ENCODE data around the gene UPK3A.

UPK3A gene

DNA sequence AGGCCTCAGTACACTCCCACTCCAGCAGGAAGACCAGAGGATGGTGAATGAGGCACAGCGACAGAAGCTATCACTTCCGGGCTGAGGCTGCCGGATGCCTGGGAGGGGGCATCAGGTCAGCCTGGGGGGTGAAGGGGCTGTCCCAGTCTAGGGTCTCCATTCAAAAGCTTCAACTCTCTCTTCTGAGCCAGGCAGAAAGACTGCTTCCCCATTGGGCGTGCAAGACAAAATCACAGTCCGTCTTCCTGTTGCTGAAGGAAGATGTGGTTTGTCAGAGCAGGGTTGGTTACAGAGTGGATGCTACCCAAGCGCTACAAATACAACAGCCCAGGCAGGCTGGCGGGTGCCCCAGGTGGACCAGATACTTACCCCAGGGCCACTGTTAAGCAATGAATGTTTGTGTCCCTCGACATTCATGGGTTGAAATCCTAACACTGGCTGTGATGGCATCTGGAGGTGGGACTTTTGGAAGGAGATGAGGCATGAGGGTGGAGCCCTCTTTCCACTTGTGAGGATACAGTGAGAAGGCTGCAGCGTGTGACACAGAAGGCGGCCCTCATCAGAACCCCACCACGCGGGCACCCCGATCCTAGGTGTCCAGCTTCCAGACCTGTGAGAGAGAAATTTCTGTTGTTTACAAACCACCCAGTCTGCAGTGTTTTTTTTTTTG, 12.0 kb downstream of the UPK3A start:
- H3K9me3 Mint-ChIP-seq, result no peaks in the 10 kb centered on the region
- ATAC-seq (replicated peaks), result peak; percentile 94
- peak overlapping the region in 1 of 2 donors; percentile 24 for H3K4me3 Mint-ChIP-seq
- H3K27me3 Mint-ChIP-seq, result no peaks in the 10 kb centered on the region
- peak overlapping the region; percentile 46 to 68 for H3K27ac Mint-ChIP-seq
- peak; percentile 26 to 41 (median 32) for DNase-seq
- peaks cover 8 to 9% of the 10 kb centered on the region in 2 donors for H3K4me1 Mint-ChIP-seq (ENCODE audit: low read depth in 2 of 2)
- H3K36me3 Mint-ChIP-seq (ENCODE audit: insufficient read depth), result no peaks in the 10 kb centered on the region

GRCh38 chr22:45298934-45299505, 14.3 kb downstream of the UPK3A start:
- Mint-ChIP-seq H3K27ac (peak overlapping the region; percentile 1 to 34), H3K4me3 (no peak overlapping the region), H3K27me3 (no peaks in the 10 kb centered on the region), H3K4me1 (ENCODE audit: low read depth in 2 of 2) (peaks cover 8 to 9% of the 10 kb centered on the region in 2 donors), H3K9me3 (no peaks in the 10 kb centered on the region), H3K36me3 (ENCODE audit: insufficient read depth) (no peaks in the 10 kb centered on the region)
- ATAC-seq (replicated peaks) (no peak), DNase-seq (no peak)

DNA sequence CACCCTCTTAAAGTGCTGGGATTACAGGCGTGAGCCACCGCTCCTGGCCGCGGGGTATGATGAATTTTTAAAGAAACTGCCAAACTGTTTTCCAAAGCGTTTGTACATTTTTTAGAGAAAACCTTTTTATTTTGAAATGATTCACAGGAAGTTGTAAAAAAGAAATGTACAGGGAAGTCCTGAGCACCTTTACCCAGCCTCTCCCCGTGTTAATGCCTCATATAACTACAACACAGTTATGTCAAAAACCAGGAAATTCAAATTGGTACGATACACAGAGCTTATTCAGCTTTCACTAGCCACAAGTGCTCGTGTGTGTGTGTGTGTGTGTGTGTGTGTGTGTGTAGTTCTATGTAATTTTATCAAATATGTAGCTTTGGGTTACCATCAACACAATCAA, 18.0 kb downstream of the UPK3A start:
- DNase-seq (no peak), ATAC-seq (replicated peaks) (no peak)
- no peaks in the 10 kb centered on the region for H3K27me3 Mint-ChIP-seq
- H3K27ac Mint-ChIP-seq, result peak overlapping the region in 1 of 2 donors; percentile 60
- H3K9me3 Mint-ChIP-seq, result no peaks in the 10 kb centered on the region
- H3K4me1 Mint-ChIP-seq (ENCODE audit: low read depth in 2 of 2), result no peaks in the 10 kb centered on the region
- no peaks in the 10 kb centered on the region for H3K36me3 Mint-ChIP-seq (ENCODE audit: insufficient read depth)
- no peak overlapping the region for H3K4me3 Mint-ChIP-seq

DNA sequence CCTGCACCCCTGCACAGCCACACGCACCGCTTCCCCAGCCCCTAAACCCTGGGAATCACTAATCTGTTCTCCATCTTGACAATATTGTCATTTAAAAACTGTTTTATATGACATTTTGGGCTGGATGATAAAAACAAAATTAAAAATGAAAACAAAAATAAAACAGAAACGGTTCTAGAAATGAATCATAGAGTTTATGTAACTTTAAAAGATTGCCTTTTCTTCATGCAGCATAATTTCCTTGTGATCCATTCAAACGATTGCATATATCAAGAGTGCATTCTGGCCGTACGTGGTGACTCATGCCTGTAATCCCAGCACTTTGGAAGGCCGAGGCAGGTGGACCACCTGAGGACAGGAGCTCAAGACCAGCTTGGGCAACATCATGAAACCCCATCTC, 18.4 kb downstream of the UPK3A start:
- H3K4me3 Mint-ChIP-seq, result no peak overlapping the region
- H3K27me3 Mint-ChIP-seq, result no peaks in the 10 kb centered on the region
- no peaks in the 10 kb centered on the region for H3K36me3 Mint-ChIP-seq (ENCODE audit: insufficient read depth)
- no peaks in the 10 kb centered on the region for H3K4me1 Mint-ChIP-seq (ENCODE audit: low read depth in 2 of 2)
- no peak for ATAC-seq (replicated peaks)
- H3K27ac Mint-ChIP-seq, result peak overlapping the region in 1 of 2 donors; percentile 60
- no peaks in the 10 kb centered on the region for H3K9me3 Mint-ChIP-seq
- no peak for DNase-seq

DNA sequence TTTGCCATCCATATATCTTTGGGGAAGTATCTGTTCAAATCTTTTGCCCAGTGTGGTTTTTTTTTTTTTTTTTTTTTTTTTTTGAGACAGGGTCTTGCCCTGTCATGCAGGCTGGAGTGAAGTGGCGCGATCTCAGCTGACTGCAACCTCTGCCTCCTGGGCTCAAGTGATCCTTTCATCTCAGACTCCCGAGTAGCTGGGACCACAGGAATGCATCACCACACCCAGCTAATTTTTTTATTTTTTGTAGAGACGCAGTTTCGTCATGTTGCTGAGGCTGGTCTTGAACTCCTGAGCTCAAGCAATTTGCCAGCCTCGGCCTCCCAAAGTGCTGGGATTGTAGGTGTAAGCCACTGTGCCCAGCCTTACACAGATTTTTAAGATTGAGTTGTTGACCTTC, 20.2 kb downstream of the UPK3A start:
- H3K27me3 Mint-ChIP-seq, result no peaks in the 10 kb centered on the region
- ATAC-seq (replicated peaks), result no peak
- no peak overlapping the region for H3K27ac Mint-ChIP-seq
- DNase-seq, result no peak
- H3K36me3 Mint-ChIP-seq (ENCODE audit: insufficient read depth), result peaks cover 11% of the 10 kb centered on the region
- peaks cover 9 to 11% of the 10 kb centered on the region in 2 donors for H3K4me1 Mint-ChIP-seq (ENCODE audit: low read depth in 2 of 2)
- no peak overlapping the region for H3K4me3 Mint-ChIP-seq
- no peaks in the 10 kb centered on the region for H3K9me3 Mint-ChIP-seq

GRCh38 chr22:45305456-45306075, 20.8 kb downstream of the UPK3A start:
- H3K4me1 Mint-ChIP-seq (ENCODE audit: low read depth in 2 of 2), result peaks cover 11 to 13% of the 10 kb centered on the region in 2 donors
- no peak overlapping the region for H3K4me3 Mint-ChIP-seq
- peaks cover 17% of the 10 kb centered on the region for H3K36me3 Mint-ChIP-seq (ENCODE audit: insufficient read depth)
- H3K27me3 Mint-ChIP-seq, result no peaks in the 10 kb centered on the region
- H3K27ac Mint-ChIP-seq, result no peak overlapping the region
- no peaks in the 10 kb centered on the region for H3K9me3 Mint-ChIP-seq
- ATAC-seq (replicated peaks) (no peak), DNase-seq (no peak)

DNA sequence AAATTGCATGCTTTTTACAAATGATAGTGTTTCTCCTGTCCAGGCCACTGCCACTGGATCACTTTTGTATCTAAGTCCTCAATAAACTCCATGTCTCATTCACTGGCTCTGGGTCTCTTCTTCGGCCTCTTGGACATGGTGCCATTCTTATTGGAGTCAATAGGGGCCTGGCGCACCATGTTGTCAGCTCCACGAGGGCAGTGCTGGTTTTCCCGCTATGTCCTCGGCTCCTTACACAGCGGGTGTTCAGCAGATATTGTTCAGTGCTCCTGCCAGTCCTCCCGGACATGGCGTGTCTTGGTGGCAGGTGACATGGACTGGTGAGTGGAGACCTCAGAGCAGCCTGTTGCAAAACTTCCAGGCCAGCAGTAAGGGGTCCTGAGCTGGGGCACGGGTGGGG, 21.4 kb downstream of the UPK3A start:
- H3K4me1 Mint-ChIP-seq (ENCODE audit: low read depth in 2 of 2), result peaks cover 17 to 19% of the 10 kb centered on the region in 2 donors
- H3K9me3 Mint-ChIP-seq, result no peaks in the 10 kb centered on the region
- no peaks in the 10 kb centered on the region for H3K27me3 Mint-ChIP-seq
- no peak for DNase-seq
- ATAC-seq (replicated peaks), result no peak
- no peak overlapping the region for H3K27ac Mint-ChIP-seq
- H3K4me3 Mint-ChIP-seq, result no peak overlapping the region
- H3K36me3 Mint-ChIP-seq (ENCODE audit: insufficient read depth), result peaks cover 21% of the 10 kb centered on the region

GRCh38 chr22:45308391-45308956, 23.7 kb downstream of the UPK3A start:
- Mint-ChIP-seq H3K27me3 (no peaks in the 10 kb centered on the region), H3K36me3 (ENCODE audit: insufficient read depth) (peaks cover 27% of the 10 kb centered on the region), H3K4me1 (ENCODE audit: low read depth in 2 of 2) (peaks cover 24 to 26% of the 10 kb centered on the region in 2 donors), H3K4me3 (peak overlapping the region; percentile 89 to 94), H3K9me3 (no peaks in the 10 kb centered on the region), H3K27ac (peak overlapping the region; percentile 95 to 96)
- ATAC-seq (replicated peaks) (no peak), DNase-seq (no peak)

- Mint-ChIP-seq H3K4me1 (ENCODE audit: low read depth in 2 of 2) (peaks cover 24 to 26% of the 10 kb centered on the region in 2 donors), H3K27ac (peak overlapping the region; percentile 95 to 96), H3K9me3 (no peaks in the 10 kb centered on the region), H3K4me3 (peak overlapping the region; percentile 89 to 94), H3K36me3 (ENCODE audit: insufficient read depth) (peaks cover 27% of the 10 kb centered on the region), H3K27me3 (no peaks in the 10 kb centered on the region)
- DNase-seq (no peak), ATAC-seq (replicated peaks) (no peak)
Observed at GRCh38 chr22:45308957-45309421, 24.2 kb downstream of the UPK3A start.

DNA sequence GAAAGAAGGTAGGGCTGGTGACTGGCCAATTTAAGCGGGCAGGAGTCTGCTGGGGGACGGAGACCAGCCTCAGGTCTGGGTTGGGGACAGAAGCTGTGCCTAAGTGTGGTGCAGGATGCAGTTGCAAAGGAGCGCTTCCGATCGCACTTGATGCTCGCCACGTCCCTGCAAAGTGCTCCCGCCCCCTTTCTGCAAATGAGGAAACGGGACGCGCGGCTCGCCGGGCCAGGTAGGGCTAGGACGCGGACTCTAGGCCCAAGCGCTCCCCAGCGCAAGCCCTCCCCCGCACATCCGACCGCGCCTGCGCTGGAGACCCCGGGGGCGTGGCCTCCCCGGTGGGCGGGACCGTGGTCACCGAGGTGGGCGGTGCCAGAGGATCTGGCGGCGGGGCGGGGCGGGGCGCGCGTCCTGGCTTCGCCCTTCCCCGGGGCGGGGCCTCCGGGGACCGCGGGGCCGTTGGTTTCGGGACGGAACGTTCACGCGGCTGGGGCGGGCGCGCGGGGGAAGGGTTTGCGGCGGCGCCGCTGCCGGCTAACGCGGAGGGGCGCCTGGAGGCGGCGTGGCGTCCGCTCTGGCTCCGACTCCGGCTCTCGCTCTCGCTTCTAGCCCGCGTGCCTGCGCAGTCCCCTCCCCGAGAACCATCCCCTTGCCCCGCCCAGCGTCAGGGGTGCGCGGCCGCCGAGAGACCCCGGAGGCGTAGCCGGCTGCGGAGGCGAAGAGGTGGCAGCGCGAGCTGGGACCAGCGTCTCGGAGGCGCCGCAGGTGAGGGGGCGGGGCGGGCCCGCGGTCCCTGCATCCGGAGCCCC, 24.9 kb downstream of the UPK3A start, which contains the start of gene FAM118A:
Gene FAM118A (plus strand): TSS at position 513 of the 806 bp plus-strand sequence. CDS start 12,446 bp downstream, outside the sequence.
- H3K27me3 Mint-ChIP-seq, result no peaks in the 10 kb centered on the region
- peak; percentile 98 to 100 (median 99) for DNase-seq
- peak within 1 kb of the TSS; percentile 89 to 94 for H3K4me3 Mint-ChIP-seq
- ATAC-seq (replicated peaks), result peak; percentile 81
- peak within 1 kb of the TSS; percentile 95 to 96 for H3K27ac Mint-ChIP-seq
- H3K36me3 Mint-ChIP-seq (ENCODE audit: insufficient read depth), result peaks cover 27% of the 10 kb centered on the region
- H3K9me3 Mint-ChIP-seq, result no peaks in the 10 kb centered on the region
- H3K4me1 Mint-ChIP-seq (ENCODE audit: low read depth in 2 of 2), result peaks cover 24 to 26% of the 10 kb centered on the region in 2 donors

- ATAC-seq (replicated peaks) (no peak), DNase-seq (peak in 1 of 3 experiments; percentile 15)
- peak overlapping the region; percentile 92 to 95 for H3K27ac Mint-ChIP-seq
- peaks cover 27% of the 10 kb centered on the region for H3K36me3 Mint-ChIP-seq (ENCODE audit: insufficient read depth)
- H3K4me3 Mint-ChIP-seq, result peak overlapping the region; percentile 89 to 94
- H3K9me3 Mint-ChIP-seq, result no peaks in the 10 kb centered on the region
- peaks cover 24 to 30% of the 10 kb centered on the region in 2 donors for H3K4me1 Mint-ChIP-seq (ENCODE audit: low read depth in 2 of 2)
- H3K27me3 Mint-ChIP-seq, result no peaks in the 10 kb centered on the region
Observed at GRCh38 chr22:45310331-45310976, 25.7 kb downstream of the UPK3A start.

GRCh38 chr22:45310977-45311531, 26.3 kb downstream of the UPK3A start:
- H3K36me3 Mint-ChIP-seq (ENCODE audit: insufficient read depth), result peaks cover 27% of the 10 kb centered on the region
- DNase-seq (no peak), ATAC-seq (replicated peaks) (no peak)
- H3K9me3 Mint-ChIP-seq, result no peaks in the 10 kb centered on the region
- no peaks in the 10 kb centered on the region for H3K27me3 Mint-ChIP-seq
- H3K27ac Mint-ChIP-seq, result peak overlapping the region; percentile 92 to 95
- peak overlapping the region; percentile 89 to 94 for H3K4me3 Mint-ChIP-seq
- H3K4me1 Mint-ChIP-seq (ENCODE audit: low read depth in 2 of 2), result peaks cover 24 to 30% of the 10 kb centered on the region in 2 donors

Measured in effector memory CD8-positive, alpha-beta T cell (primary cell).